Epithelial cell of proximal tubule (primary cell): ENCODE data around the gene PRR3. TPM values are rescaled to one million over a fixed set of nuclear protein-coding genes. Genes with fewer than 3 reads are reported as not detected.
"Not testable (repeated sequence)": the region's sequence is repeated elsewhere in the genome, so short reads cannot be mapped to it uniquely, and the experiment has no call there.

Experiments used
- DNase-seq: peaks from one replicate; pipeline ENCODE4 v3.0.0-alpha.2; 2011; ENCODE audit warnings: low read depth
- H3K4me3 ChIP-seq: 2 replicates; pipeline ENCODE4 v1.5.1; 2011; ENCODE audit warnings: low read depth, mild to moderate bottlenecking, low read length
- total RNA-seq: library from RNA; depleted of rRNA; stranded (reverse); fragments of >200 nt; gene quantifications from 2 replicates; pipeline ENCODE4 v1.2.3, GENCODE V29; 2015
- TF ChIP-seq, protein P1 (sequence below): conservative IDR thresholded peaks from 2 replicates; pipeline ENCODE4 v1.5.1; 2012; ENCODE audit warnings: low read depth, mild to moderate bottlenecking, low read length

Gene PRR3
- total RNA-seq, 1 donor from 2014 or later = 4.6 TPM

DNA sequence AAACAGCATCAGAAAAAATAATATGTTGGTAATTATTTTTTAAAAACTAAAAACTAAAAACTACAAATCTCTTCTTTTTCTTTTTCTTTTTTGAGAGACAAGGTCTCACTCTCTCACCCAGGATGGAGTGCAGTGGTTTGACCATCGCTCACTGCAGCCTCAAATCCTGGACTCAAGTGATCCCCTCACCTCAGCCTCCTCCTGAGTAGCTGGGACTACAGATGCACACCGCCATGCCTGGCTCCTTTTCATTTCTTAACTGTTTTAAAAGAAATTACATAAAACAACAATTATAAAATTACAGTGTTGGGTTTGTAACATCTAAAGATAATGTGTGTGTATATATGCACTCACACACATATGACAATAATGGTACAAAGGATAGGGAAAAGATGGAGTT is 43.6 kb upstream of the PRR3 start:
- no peak overlapping the region for H3K4me3 ChIP-seq
- TF ChIP-seq, protein P1, sequence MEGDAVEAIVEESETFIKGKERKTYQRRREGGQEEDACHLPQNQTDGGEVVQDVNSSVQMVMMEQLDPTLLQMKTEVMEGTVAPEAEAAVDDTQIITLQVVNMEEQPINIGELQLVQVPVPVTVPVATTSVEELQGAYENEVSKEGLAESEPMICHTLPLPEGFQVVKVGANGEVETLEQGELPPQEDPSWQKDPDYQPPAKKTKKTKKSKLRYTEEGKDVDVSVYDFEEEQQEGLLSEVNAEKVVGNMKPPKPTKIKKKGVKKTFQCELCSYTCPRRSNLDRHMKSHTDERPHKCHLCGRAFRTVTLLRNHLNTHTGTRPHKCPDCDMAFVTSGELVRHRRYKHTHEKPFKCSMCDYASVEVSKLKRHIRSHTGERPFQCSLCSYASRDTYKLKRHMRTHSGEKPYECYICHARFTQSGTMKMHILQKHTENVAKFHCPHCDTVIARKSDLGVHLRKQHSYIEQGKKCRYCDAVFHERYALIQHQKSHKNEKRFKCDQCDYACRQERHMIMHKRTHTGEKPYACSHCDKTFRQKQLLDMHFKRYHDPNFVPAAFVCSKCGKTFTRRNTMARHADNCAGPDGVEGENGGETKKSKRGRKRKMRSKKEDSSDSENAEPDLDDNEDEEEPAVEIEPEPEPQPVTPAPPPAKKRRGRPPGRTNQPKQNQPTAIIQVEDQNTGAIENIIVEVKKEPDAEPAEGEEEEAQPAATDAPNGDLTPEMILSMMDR = no peak
- no peak for DNase-seq

DNA sequence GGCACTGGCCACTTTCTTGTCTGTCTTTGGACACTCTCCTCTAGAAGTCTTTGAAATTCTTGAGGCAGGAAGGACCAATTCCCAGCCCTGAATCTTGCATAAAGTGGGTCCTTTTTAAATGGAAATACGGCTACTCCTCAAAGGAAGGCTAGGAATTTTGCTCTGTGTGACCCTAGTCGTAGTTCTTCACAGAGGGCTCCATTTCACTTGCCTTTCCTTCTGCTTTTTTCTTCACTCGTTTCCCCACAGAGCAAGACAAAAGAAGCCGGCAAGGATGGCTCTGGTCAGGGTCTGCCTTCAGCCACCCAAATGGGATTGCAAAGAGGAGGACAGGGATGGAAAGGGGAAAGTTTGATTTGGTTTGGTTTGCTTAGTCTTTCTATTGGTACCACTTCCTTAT is 42.0 kb upstream of the PRR3 start:
- TF ChIP-seq, protein P1 = no peak

DNA sequence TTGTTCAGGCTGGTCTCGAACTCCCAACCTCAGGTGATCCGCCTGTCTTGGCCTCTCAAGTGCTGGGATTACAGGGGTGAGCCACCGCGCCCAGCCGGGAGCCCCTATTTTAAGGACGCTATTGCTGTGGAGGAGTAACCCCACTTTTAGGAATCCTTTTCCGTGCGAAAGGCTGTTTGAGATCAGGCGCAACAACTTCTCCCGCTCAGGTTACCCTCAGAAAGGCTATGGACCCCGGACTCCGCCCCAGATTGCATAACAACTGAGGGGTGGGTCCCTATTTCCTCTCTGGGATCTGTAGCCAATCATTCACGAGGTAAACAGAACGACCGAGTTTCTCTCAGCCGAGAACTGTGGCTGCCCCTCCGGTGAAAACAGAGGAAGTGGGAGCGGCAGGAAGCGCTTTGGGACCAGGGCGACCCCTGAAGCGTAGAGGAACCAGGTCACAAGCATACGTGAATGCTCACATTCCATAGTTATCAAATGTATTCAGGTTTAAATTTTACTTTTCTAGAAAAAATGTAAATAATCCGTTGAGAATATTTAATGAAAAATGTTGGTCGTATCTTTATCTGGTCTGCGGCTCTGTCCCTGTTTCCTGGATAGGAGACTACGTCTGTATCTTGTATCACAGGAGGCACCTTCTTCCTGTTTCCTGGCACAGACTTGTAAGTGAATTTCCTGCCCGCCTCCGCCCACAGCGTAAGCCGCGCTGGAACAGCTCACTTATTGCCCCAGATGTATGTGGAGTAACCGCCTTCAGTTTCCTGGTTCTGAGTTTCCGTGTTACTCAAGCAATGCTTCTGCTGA is 40.9 kb upstream of the PRR3 start:
- H3K4me3 ChIP-seq = peak overlapping the region; percentile 55
- peak; percentile 64 for DNase-seq
- TF ChIP-seq, protein P1 = no peak

More for the DNA sequence above, 42.0 kb upstream of the PRR3 start:
- no peak for DNase-seq
- no peak overlapping the region for H3K4me3 ChIP-seq

DNA sequence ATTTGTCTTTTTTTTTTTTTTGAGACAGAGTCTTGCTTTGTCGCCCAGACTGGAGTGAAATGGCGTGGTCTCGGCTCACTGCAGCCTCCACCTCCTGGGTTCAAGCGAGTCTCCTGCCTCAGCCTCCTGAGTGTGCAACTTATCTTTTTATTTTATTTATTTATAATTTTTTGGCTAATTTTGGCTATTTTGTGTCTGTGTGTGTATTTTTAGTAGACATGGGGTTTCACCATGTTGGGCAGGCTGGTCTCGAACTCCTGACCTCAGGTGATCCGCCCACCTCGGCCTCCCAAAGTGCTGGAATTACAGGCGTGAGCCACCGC is 40.4 kb upstream of the PRR3 start:
- H3K4me3 ChIP-seq = peak overlapping the region; percentile 55
- DNase-seq = not testable (repeated sequence)

DNA sequence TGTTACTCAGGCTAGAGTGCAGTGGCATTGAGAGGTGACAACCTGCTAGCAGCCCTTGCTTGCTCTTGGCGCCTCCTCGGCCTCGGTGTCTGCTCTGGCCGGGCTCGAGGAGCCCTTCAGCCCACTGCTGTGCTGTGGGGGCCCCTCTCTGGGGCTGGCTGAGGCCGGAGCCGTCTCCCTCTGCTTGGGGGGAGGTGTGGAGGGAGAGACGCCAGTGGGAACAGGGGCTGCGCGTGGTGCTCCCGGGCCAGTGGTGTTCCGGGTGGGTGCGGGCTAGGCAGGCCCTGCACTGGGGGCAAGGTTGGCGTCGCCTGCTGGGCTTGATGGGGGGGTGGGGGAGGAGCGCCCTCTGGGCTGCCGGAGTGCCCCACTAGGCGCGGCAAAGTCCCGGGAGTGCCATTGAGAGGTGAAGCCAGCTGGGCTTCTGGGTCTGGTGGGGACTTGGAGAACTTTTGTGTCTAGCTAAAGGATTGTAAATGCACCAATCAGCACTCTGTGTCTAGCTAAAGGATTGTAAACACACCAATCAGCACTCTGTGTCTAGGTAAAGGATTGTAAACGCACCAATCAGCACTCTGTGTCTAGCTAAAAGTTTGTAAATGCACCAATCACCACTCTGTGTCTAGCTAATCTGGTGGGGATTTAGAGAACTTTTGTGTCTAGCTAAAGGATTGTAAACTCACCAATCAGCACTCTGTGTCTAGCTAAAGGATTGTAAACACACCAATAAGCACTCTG is 39.2 kb upstream of the PRR3 start:
- DNase-seq, H3K4me3 ChIP-seq: not testable (repeated sequence)

DNA sequence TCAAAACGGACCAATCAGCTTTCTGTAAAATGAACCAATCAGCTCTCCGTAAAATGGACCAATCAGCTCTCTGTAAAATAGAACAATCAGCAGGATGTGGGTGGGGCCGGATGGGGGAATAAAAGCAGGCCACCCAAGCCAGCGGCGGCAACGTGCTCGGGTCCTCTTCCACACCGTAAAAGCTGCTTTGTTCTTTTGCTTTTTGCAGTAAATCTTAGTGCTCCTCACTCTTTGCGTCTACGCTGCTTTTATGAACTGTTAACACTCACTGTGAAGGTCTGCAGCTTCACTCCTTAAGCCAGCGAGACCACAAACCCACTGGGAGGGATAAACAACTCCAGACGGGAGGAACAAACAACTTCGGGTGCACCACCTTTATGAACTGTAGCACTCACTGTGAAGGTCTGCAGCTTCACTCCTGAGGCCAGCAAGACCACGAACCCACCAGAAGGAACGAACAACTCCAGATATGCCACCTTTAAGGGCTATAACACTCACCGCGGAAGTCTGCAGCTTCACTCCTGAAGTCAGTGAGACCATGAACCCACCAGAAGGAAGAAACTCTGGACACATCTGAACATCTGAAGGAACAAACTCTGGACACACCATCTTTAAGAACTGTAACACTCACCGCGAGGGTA is 38.5 kb upstream of the PRR3 start:
- H3K4me3 ChIP-seq, DNase-seq: not testable (repeated sequence)

DNA sequence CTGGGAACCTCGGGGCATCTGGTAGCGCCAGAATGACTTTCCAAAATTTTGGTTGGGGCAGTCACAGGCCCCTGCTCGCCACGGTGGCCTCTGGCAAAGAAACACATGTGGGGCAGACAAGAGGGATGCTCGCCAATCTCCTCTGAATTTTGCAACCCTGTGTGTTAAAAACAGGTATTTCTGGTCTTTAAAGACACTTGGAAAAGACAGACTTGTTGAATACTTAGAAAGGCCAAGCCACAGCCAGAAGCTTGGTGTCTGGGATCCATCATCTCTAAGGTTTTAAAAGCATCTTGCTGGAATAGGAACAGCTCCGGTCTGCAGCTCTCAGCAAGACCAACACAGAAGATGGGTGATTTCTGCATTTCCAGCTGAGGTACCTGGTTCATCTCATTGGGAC is 36.6 kb upstream of the PRR3 start:
- DNase-seq = no peak
- no peak overlapping the region for H3K4me3 ChIP-seq
- TF ChIP-seq, protein P1 = no peak

DNA sequence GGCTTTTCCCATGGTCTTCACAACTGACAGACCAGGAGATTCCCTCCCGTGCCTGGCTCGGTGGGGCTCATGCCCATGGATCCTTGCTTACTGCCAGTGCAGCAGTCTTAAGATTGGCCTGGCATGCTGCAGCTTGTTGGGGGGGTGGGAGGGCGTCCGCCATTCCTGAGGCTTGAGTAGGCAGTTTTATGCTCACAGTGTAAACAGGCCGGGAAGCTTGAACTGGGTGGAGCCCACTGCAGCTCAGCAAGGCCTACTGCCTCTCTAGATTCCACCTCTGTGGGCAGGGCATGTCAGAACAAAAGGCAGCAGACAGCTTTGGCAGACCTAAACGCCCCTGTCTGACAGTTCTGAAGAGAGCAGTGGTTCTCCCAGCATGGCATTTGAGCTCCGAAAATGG is 36.0 kb upstream of the PRR3 start:
- not testable (repeated sequence) for DNase-seq, H3K4me3 ChIP-seq

DNA sequence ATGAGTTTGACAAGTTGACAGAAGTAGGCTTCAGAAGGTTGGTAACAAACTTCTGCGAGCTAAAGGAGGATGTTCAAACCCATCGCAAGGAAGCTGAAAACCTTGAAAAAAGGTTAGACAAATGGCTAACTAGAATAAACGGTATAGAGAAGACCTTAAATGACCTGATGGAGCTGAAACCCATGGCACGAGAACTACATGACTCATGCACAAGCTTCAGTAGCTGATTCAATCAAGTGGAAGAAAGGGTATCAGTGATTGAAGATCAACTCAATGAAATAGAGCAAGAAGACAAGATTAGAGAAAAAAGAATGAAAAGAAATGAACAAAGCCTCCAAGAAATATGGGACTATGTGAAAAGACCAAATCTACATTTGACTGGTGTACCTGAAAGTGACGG is 35.1 kb upstream of the PRR3 start:
- DNase-seq, H3K4me3 ChIP-seq: not testable (repeated sequence)

DNA sequence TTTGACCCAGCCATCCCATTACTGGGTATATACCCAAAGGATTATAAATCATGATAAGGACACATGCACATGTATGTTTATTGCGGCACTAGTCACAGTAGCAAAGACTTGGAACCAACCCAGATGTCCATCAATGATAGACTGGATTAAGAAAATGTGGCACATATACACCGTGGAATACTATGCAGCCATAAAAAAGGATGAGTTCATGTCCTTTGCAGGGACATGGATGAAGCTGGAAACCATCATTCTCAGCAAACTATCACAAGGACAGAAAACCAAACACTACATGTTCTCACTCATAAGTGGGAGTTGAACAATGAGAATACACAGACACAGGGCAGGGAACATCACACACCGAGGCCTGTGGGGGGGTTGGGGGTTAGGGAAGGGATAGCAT is 30.7 kb upstream of the PRR3 start:
- not testable (repeated sequence) for DNase-seq, H3K4me3 ChIP-seq

DNA sequence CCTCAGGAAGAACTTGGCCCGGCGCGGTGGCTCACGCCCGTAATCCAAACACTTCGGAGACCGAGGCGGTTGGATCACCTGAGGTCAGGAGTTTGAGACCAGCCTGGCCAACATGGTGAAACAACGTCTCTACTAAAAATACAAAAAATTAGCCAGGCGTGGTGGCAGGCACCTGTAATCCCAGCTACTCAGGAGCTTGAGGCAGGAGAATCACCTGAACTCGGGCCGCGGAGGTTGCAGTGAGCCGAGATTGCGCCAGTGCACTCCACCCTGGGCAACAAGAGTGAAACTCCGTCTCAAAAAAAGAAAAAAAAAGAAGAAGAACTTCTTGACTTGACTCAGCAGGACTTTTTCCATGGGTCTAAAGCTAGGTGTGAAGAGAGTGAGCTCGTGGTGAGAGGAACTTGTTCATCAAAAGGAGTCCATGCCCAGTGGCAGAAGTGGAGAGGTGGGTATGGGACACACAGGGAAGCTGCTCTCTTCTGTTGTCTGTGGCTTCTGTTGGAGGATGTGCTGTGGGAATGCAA is 27.7 kb upstream of the PRR3 start:
- not testable (repeated sequence) for DNase-seq

More for the DNA sequence above, 27.7 kb upstream of the PRR3 start:
- not testable (repeated sequence) for H3K4me3 ChIP-seq
